Measurements from ENCODE around the gene TMEM121.

The TMEM121 gene

DNA sequence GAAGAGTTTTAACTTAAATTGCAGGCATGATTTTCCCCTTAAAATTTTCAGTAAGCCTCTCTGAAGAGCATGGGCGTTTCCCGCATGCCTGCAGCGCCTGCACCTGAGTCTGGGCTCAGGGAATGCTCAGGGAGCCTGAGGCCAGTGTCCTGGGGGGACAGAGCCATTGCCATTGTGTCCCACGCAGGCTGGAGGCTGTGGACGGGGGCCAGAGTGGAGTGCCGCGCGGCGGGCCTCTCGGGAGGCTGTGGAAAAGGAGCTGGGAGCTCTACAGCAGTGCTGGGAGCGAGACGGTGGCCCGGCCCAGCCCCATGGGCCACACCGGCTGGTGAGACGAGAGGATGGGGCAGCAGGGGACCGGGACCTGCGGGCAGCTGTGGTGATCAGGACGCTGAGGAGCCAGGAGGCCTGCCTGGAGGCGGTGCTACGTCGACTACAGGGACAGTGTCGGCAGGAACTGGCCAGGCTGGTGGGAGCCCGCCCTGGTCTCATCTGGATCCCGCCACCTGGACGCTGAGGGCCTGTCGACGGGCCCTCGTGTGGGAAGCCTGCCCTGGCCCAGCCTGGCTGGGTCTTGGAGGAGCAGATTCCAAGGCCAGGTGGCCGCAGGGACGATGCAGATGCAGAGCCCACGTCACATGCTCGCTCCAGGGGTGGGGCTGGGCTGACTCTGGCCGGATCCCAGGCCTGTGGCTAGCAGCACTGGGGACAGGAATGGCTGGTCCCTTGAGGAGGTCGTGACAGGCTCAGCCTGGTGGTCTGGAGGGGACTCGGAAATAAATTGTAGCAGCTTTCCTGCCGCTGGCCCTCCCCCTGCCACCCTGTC lies 27.7 kb upstream of the TMEM121 start:
- DNase-seq: peak in 1 of 5 donors; percentile 10

DNA sequence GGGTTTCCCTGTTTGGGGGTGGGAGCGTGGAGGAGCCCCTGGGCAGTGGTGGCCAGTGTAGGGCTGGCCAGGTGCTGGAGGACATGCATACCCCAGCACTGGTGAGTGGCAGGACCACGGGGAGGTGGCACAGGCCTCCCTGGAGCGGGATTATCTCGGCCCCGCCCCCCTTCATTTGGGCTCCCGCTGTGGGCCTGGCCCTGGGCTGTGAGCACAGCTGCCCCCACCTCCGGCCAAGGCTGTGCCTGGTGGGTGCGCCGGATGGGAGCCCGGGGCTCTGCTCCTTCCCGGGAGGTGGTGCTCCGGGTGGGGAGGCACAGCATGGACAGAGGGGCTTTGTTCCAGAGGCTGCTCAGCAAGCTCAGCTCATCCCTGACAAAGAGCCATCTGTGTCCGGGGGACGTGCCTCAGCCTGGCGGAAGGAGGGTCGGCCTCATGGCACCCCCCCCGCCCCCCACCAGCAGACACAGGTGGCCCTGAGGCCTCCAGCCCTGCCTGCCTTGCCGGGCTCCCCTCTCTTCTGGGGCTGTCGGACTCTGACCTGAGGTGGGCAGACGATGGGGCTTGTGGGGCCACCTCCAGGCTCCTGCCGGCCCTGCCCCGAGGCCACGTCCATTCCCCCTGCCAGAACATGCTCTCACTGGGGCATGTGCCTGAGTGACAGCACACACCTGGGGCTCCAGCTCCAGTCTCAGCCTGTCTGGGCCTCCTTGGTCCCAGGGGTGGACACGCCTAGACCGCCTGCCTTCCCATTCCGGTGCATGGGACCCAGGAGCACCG lies 26.9 kb upstream of the TMEM121 start:
- peak in 1 of 5 donors; percentile 13 for DNase-seq

- DNase-seq: peak in 1 of 5 donors; percentile 12
These were observed 26.2 kb upstream of the TMEM121 start for GRCh38 chr14:105500036-105500725.

- DNase-seq: no peak
These were observed 25.7 kb upstream of the TMEM121 start for GRCh38 chr14:105500726-105501101.

GRCh38 chr14:105501504-105502291 lies 24.7 kb upstream of the TMEM121 start:
- peak in 1 of 5 donors; percentile 10 for DNase-seq

- peak in 1 of 5 donors; percentile 13 for DNase-seq
These were observed 23.7 kb upstream of the TMEM121 start for GRCh38 chr14:105502446-105503295.

GRCh38 chr14:105503296-105503640 lies 23.1 kb upstream of the TMEM121 start:
- DNase-seq: no peak

- peak in 1 of 5 donors; percentile 20 for DNase-seq
These were observed 22.3 kb upstream of the TMEM121 start for GRCh38 chr14:105503935-105504692.

DNA sequence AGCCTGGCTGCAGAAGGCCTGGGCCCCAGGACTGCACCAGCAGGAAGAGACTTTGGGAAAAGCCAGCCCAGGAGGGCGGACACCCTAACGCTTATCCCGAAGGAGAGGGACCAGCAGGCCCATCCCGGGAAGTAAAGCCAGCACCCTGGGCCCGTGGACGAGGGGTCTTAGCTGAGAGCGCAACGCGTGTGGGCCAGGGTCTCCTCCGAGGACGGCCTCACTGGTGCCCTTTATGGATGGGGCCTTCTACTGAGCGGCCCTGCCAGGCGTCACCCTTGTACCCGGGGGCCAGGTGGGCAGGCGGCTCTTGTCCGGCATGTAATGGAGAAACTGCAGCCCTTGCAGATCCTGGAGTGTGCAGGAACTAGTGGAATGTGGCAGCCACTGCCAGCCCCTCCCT lies 21.3 kb upstream of the TMEM121 start:
- DNase-seq: peak in 1 of 5 donors; percentile 13

- no peak for DNase-seq
These were observed 19.1 kb upstream of the TMEM121 start for GRCh38 chr14:105507247-105507646.

- peak in 1 of 5 donors; percentile 12 for DNase-seq
These were observed 18.3 kb upstream of the TMEM121 start for GRCh38 chr14:105508069-105508468.

GRCh38 chr14:105508601-105509000 lies 17.8 kb upstream of the TMEM121 start:
- no peak for DNase-seq

DNA sequence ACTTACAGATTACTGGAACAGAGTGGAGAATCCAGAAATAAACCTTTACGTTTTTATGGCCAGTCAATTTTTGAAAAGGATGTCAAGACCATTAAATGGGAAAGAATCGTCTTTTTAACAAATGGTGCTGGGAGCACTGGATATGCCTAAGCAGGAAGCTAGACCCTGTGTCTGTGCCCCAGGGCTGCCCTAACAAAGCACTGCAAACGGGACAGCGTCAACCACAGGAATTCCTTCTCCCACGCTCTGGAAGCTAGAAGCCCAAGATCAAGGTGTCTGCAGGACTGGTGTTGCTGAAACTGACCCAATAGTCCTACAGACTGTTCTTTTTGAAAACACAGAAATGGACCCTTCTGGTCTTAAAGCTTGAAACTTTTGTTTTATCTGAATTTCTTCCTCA lies 9.3 kb upstream of the TMEM121 start:
- DNase-seq: no peak

- no peak for DNase-seq
These were observed 6.3 kb upstream of the TMEM121 start for GRCh38 chr14:105519946-105520698.

DNA sequence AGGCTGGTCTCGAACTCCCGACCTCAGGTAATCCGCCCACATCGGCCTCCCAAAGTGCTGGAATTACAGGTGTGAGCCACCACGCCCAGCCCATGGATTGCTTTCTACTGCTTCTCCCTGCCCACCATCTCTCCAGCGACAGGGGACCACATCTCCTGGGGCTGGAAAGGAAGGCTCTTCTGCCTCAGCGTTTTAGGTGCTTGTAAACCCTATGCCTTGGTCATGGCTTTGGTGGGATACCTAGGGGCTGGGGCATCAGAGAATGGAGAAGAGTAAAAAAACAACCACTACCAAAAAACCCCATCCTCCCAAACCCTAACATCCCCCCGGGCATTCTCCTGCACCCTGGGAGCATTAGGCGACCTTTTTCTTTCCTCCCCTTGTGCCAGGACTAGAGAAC lies 1.1 kb upstream of the TMEM121 start:
- DNase-seq: no peak

DNA sequence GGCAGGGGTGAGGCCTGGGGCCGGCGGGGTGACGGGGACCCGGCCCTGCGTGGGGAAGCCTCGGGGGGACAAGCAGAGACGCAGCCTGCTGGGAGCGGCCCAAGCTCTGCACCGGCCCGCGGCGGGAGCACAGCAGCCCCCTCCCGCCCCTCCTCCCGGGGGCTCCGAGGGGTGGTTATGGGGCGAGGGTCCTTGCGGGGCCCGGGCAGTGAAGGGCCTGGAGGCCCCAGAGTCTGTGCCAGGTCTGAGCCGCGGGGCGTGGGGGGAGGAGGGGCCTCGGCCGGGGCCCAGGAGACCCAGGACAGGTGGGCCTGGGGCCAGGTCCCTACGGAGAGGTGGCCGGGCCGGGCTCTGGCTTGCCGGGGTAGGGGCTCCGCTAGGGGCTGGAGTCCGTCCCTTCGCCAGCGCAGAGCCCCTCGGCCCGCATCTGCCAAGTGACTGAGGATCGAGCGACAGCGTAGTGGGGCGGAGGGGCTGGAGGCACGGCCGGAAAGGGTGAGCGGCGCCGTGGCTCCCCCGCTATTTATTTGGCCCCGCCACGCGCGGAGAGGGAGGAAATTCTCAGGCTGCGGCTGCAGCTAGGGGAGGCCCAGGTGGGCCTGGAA lies 495 bp downstream of the TMEM121 start:
- no peak for DNase-seq

GRCh38 chr14:105527381-105527825 lies 1.0 kb downstream of the TMEM121 start:
- DNase-seq: no peak

DNA sequence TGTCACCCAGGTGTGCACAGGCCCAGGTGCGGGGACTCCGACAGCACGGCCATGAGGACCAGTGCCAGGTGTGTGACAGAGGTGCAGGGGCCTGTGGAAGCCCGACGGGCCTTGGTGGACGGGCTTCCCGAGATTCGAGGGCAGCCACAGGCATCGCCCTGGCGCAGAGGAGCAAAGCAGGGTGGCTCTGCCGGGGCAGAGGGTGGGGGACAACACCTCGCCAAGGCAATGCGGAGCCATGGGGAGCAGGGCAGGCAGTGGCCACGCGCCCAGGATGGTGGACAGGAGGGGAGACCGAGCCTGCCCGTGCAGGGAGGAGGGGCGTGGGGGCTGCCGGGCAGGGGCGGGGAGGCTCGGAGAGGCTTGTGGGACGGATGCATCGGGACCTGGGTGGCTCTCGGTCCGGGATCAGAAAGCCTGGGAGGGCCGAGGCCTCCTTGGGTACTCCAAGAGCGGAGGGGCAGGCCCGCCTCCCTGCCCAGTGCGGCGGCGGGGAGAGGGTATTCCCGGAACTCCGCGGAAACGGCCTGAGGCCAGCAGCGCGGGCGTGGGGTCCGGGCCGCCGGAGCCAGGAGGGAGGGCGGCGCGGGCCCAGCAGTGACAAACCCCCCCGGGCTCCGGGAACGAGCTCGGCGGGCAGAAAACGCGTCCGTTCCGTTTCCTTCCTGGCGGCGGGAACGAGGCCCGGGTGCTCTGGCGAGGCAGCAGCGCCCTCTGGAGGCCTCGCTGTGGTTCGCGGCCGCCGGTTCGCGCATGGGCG lies 1.6 kb downstream of the TMEM121 start:
- peak; percentile 54 to 78 (median 72) for DNase-seq

Data from T-helper 1 cell (primary cell).